ENCODE results near the gene PHF10.

Gene PHF10

DNA sequence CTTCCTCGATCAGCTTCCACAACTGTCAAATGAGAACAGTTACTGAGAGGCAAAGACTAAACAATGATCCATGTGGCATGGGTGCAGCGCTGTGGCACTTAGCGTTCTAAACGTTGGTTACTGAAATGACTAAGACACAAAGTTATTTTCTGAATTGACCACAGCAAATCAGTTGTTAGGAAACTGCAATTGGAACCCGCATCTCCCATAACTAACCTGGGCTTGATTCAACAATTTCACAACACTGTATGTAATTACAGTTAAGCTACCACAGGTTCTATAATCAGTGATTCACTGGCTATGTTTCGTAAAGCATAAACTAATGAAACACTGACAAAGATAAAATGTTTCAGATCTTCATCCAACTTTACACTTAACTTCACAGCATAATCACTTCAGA, 35.0 kb downstream of the PHF10 start:
- H3K4me3 ChIP-seq (ENCODE audit: low read depth, low read length) = no peak overlapping the region
- H4K12ac ChIP-seq (ENCODE audit: low read depth, low read length) = no peak overlapping the region
- H2AFZ ChIP-seq (ENCODE audit: insufficient read depth, low read length, poor library complexity) = no peak overlapping the region
- H2BK120ac ChIP-seq (ENCODE audit: insufficient read depth, low read length, poor library complexity) = no peak overlapping the region
- no peak overlapping the region for H3K14ac ChIP-seq (ENCODE audit: low read length)
- peaks cover 2% of the 10 kb centered on the region for H3K9me3 ChIP-seq (ENCODE audit: insufficient read depth, low read depth, low read length)
- no peak overlapping the region for H3K4me2 ChIP-seq (ENCODE audit: low read length)
- H3K4me1 ChIP-seq (ENCODE audit: control insufficient read depth in 1 of 2, insufficient read depth in 2 of 2, low read length in 2 of 2) = no peaks in the 10 kb centered on the region
- no peaks in the 10 kb centered on the region for H3K79me2 ChIP-seq (ENCODE audit: control insufficient read depth, insufficient read depth, low read length, poor library complexity)
- no peak overlapping the region for H2BK5ac ChIP-seq (ENCODE audit: low read depth, low read length, poor library complexity)
- WGBS (ENCODE audit: extremely low coverage, insufficient coverage, insufficient read length) = no CpG with 5 or more reads among the region's 6 CpGs
- no peak overlapping the region for H3K4ac ChIP-seq (ENCODE audit: low read depth, low read length)
- H4K91ac ChIP-seq (ENCODE audit: low read depth, low read length) = no peak overlapping the region
- no peak overlapping the region for H3K18ac ChIP-seq (ENCODE audit: low read length)
- no peak overlapping the region for H3K27ac ChIP-seq (ENCODE audit: low read depth, low read length)
- DNase-seq = peak; percentile 27 to 69
- no peaks in the 10 kb centered on the region for H3K27me3 ChIP-seq (ENCODE audit: insufficient read depth, low read length)
- no peak overlapping the region for H4K8ac ChIP-seq (ENCODE audit: low read depth, low read length)
- H3K23ac ChIP-seq (ENCODE audit: low read length) = no peak overlapping the region
- H2BK12ac ChIP-seq (ENCODE audit: low read length) = no peak overlapping the region
- H2AK5ac ChIP-seq (ENCODE audit: low read length) = no peak overlapping the region
- H3K36me3 ChIP-seq (ENCODE audit: control insufficient read depth in 1 of 2, insufficient read depth in 2 of 2, low read length in 2 of 2) = peaks cover 2 to 7% of the 10 kb centered on the region in 2 experiments
- H3K79me1 ChIP-seq (ENCODE audit: low read length) = no peaks in the 10 kb centered on the region
- H3K9ac ChIP-seq (ENCODE audit: low read length) = no peak overlapping the region

DNA sequence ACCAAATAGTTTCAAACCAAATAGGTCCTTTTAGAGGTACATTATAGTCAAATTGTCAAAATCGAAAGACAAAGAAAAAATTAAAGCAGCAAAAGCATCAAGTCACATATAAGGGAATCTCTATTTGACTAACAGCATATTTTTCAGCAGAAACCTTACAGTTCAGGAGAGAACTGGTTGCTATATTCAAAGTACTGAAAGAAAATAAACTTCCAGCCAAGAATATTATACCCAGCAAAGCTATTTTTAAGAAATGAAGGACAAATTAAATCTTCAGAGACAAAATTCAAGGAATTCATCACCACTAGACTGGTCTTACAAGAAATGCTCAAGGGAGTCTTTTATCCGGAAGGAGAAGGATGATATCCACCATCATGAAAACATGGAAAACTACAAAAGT, 38.4 kb downstream of the PHF10 start:
- Histone ChIP-seq H3K4me1 (ENCODE audit: control insufficient read depth in 1 of 2, insufficient read depth in 2 of 2, low read length in 2 of 2) (no peaks in the 10 kb centered on the region), H3K4ac (ENCODE audit: low read depth, low read length) (no peak overlapping the region), H2BK5ac (ENCODE audit: low read depth, low read length, poor library complexity) (no peak overlapping the region), H2AK5ac (ENCODE audit: low read length) (no peak overlapping the region), H3K9ac (ENCODE audit: low read length) (no peak overlapping the region), H3K23ac (ENCODE audit: low read length) (no peak overlapping the region), H4K91ac (ENCODE audit: low read depth, low read length) (no peak overlapping the region), H3K27ac (ENCODE audit: low read depth, low read length) (no peak overlapping the region), H3K27me3 (ENCODE audit: insufficient read depth, low read length) (no peaks in the 10 kb centered on the region), H3K79me1 (ENCODE audit: low read length) (no peaks in the 10 kb centered on the region), H3K4me3 (ENCODE audit: low read depth, low read length) (no peak overlapping the region), H4K12ac (ENCODE audit: low read depth, low read length) (no peak overlapping the region), H3K18ac (ENCODE audit: low read length) (no peak overlapping the region), H3K36me3 (ENCODE audit: control insufficient read depth in 1 of 2, insufficient read depth in 2 of 2, low read length in 2 of 2) (peaks cover 7 to 12% of the 10 kb centered on the region in 2 experiments), H3K79me2 (ENCODE audit: control insufficient read depth, insufficient read depth, low read length, poor library complexity) (no peaks in the 10 kb centered on the region), H3K4me2 (ENCODE audit: low read length) (no peak overlapping the region), H3K14ac (ENCODE audit: low read length) (no peak overlapping the region), H4K8ac (ENCODE audit: low read depth, low read length) (no peak overlapping the region), H2BK12ac (ENCODE audit: low read length) (no peak overlapping the region), H2AFZ (ENCODE audit: insufficient read depth, low read length, poor library complexity) (no peak overlapping the region), H2BK120ac (ENCODE audit: insufficient read depth, low read length, poor library complexity) (no peak overlapping the region), H3K9me3 (ENCODE audit: insufficient read depth, low read depth, low read length) (no peaks in the 10 kb centered on the region)
- DNase-seq = no peak
- no CpG with 5 or more reads among the region's 2 CpGs for WGBS (ENCODE audit: extremely low coverage, insufficient coverage, insufficient read length)

DNA sequence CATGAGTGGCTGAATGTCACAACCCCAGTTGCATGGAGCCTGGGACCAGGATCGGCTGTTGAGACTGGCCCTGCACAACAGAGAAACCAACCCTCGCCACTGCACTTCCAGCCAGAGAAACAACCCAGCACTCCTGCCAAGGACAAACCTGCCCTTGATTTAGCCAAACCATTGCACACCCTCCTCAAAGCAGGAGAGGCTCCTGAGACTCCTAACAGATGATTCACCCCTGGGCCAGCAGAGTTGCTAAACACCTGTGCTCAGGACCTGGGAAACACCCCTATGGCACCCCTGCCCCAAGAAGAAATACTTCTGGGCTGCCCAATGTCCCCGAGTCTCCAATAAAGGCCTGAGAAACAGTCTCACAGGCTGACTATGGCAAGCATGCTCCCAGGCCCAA, 40.2 kb downstream of the PHF10 start:
- Histone ChIP-seq H3K36me3 (ENCODE audit: control insufficient read depth in 1 of 2, insufficient read depth in 2 of 2, low read length in 2 of 2) (peaks cover 7 to 11% of the 10 kb centered on the region in 2 experiments), H2BK120ac (ENCODE audit: insufficient read depth, low read length, poor library complexity) (no peak overlapping the region), H2AFZ (ENCODE audit: insufficient read depth, low read length, poor library complexity) (no peak overlapping the region), H3K4me1 (ENCODE audit: control insufficient read depth in 1 of 2, insufficient read depth in 2 of 2, low read length in 2 of 2) (no peaks in the 10 kb centered on the region), H3K18ac (ENCODE audit: low read length) (no peak overlapping the region), H3K9me3 (ENCODE audit: insufficient read depth, low read depth, low read length) (no peaks in the 10 kb centered on the region), H3K23ac (ENCODE audit: low read length) (no peak overlapping the region), H3K27ac (ENCODE audit: low read depth, low read length) (no peak overlapping the region), H4K8ac (ENCODE audit: low read depth, low read length) (no peak overlapping the region), H2AK5ac (ENCODE audit: low read length) (no peak overlapping the region), H3K4me2 (ENCODE audit: low read length) (no peak overlapping the region), H4K91ac (ENCODE audit: low read depth, low read length) (no peak overlapping the region), H3K4ac (ENCODE audit: low read depth, low read length) (no peak overlapping the region), H2BK5ac (ENCODE audit: low read depth, low read length, poor library complexity) (no peak overlapping the region), H3K27me3 (ENCODE audit: insufficient read depth, low read length) (no peaks in the 10 kb centered on the region), H3K4me3 (ENCODE audit: low read depth, low read length) (no peak overlapping the region), H3K14ac (ENCODE audit: low read length) (no peak overlapping the region), H2BK12ac (ENCODE audit: low read length) (no peak overlapping the region), H4K12ac (ENCODE audit: low read depth, low read length) (no peak overlapping the region), H3K79me1 (ENCODE audit: low read length) (no peaks in the 10 kb centered on the region), H3K9ac (ENCODE audit: low read length) (no peak overlapping the region), H3K79me2 (ENCODE audit: control insufficient read depth, insufficient read depth, low read length, poor library complexity) (no peaks in the 10 kb centered on the region)
- WGBS (ENCODE audit: extremely low coverage, insufficient coverage, insufficient read length) = no CpG with 5 or more reads among the region's 3 CpGs
- DNase-seq = no peak

DNA sequence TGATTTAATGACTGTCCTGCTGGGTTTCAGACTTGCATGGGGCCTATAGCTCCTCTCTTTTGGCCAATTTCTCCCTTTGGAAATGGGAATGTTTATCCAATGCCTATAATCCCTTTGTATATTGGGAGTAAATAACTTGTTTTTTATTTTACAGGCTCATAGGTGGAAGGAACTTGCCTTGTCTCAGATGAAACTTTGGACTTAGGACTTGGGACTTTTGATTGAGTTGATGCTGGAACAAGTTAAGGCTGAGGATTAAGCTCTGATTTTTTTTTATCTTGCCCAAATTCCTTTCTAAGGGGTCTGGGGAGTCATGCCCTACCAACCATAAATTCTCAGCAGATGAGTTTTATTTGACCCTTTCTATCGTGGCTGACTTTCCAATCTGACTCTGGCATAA, 46.0 kb downstream of the PHF10 start:
- H4K91ac ChIP-seq (ENCODE audit: low read depth, low read length) = no peak overlapping the region
- no peak overlapping the region for H3K18ac ChIP-seq (ENCODE audit: low read length)
- H3K9ac ChIP-seq (ENCODE audit: low read length) = no peak overlapping the region
- no peak overlapping the region for H3K27ac ChIP-seq (ENCODE audit: low read depth, low read length)
- no peak overlapping the region for H4K12ac ChIP-seq (ENCODE audit: low read depth, low read length)
- WGBS (ENCODE audit: extremely low coverage, insufficient coverage, insufficient read length) = no CpG with 5 or more reads among the region's 1 CpG
- no peak overlapping the region for H2BK5ac ChIP-seq (ENCODE audit: low read depth, low read length, poor library complexity)
- peaks cover 3 to 5% of the 10 kb centered on the region in 2 experiments for H3K36me3 ChIP-seq (ENCODE audit: control insufficient read depth in 1 of 2, insufficient read depth in 2 of 2, low read length in 2 of 2)
- H2BK12ac ChIP-seq (ENCODE audit: low read length) = no peak overlapping the region
- no peaks in the 10 kb centered on the region for H3K79me2 ChIP-seq (ENCODE audit: control insufficient read depth, insufficient read depth, low read length, poor library complexity)
- peak overlapping the region; percentile 52 for H2BK120ac ChIP-seq (ENCODE audit: insufficient read depth, low read length, poor library complexity)
- no peak overlapping the region for H2AK5ac ChIP-seq (ENCODE audit: low read length)
- H3K14ac ChIP-seq (ENCODE audit: low read length) = no peak overlapping the region
- H3K4me2 ChIP-seq (ENCODE audit: low read length) = no peak overlapping the region
- no peak overlapping the region for H3K4me3 ChIP-seq (ENCODE audit: low read depth, low read length)
- H3K4ac ChIP-seq (ENCODE audit: low read depth, low read length) = no peak overlapping the region
- H2AFZ ChIP-seq (ENCODE audit: insufficient read depth, low read length, poor library complexity) = no peak overlapping the region
- no peaks in the 10 kb centered on the region for H3K27me3 ChIP-seq (ENCODE audit: insufficient read depth, low read length)
- H3K23ac ChIP-seq (ENCODE audit: low read length) = no peak overlapping the region
- no peak for DNase-seq
- no peak overlapping the region for H4K8ac ChIP-seq (ENCODE audit: low read depth, low read length)
- peaks cover 3% of the 10 kb centered on the region for H3K9me3 ChIP-seq (ENCODE audit: insufficient read depth, low read depth, low read length)
- peaks cover 2 to 7% of the 10 kb centered on the region in 2 experiments for H3K4me1 ChIP-seq (ENCODE audit: control insufficient read depth in 1 of 2, insufficient read depth in 2 of 2, low read length in 2 of 2)
- peaks cover 2% of the 10 kb centered on the region for H3K79me1 ChIP-seq (ENCODE audit: low read length)

Data from trophoblast cell (in vitro differentiated cells and primary cell).